ENCODE results near the gene LIN37. TPM values are rescaled to one million over a fixed set of nuclear protein-coding genes. Genes with fewer than 3 reads are reported as not detected.

The LIN37 gene
- total RNA-seq, 1 experiment from 2014 or later: 5.9 TPM

DNA sequence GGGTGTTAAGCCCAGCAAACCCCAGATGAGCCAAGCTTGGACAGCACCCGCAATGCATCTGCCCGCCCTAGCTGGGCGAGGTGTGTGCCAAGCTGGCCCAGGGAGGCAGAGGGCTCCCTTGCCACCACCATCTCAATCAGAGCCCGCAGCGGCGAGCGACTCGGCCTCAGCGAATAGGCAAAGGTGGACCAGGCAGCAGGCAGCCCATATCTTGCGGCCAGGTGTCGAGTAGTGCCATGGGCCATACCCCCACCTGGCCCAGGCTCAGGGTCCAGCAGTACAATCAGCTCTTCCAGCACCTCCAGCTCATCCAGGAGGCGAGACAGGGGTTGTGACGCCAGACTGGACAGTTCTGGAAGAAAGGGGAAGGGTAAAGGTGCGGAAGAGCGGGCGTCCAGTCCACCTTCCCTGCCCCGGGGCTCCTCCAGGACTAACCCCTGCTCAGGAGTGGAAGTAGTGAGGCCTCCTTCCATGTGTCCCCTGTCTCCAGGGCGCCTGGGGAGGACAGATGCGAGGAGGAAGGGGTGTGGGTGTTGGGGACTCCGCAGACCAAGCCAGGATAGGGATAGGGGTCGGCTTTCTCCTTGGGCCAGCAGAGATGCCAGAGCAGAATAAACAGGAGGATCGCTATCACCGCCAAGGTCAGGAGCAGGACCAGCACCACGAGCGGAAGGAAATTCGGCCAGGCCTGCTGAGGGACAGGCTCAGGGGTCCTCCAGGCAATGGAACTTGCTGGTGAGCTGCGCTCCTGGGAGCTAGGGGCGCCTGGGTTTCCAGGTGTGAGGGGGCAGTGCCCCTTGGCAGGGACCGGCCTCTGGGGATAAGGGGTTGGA is 8.9 kb upstream of the LIN37 start:
- Histone ChIP-seq H3K9ac (ENCODE audit: extremely low read depth, insufficient read length, low read length) (no peak overlapping the region), H3K27me3 (ENCODE audit: insufficient read depth, low read length) (no peaks in the 10 kb centered on the region), H4K5ac (ENCODE audit: insufficient read length, low read depth, low read length) (no peak overlapping the region), H3K79me1 (ENCODE audit: insufficient read depth, low read depth, low read length, poor library complexity, severe bottlenecking) (no peaks in the 10 kb centered on the region), H3K4ac (ENCODE audit: low read depth, low read length) (no peak overlapping the region), H3T11ph (ENCODE audit: low read length) (no peak overlapping the region), H2BK20ac (ENCODE audit: low read depth, low read length, poor library complexity, severe bottlenecking) (no peak overlapping the region), H3K14ac (ENCODE audit: insufficient read depth, low read length) (no peak overlapping the region), H3K4me2 (ENCODE audit: insufficient read depth, insufficient read length, low read length) (peak overlapping the region; percentile 58), H3K18ac (ENCODE audit: insufficient read length, low read depth, low read length) (no peak overlapping the region), H2AFZ (ENCODE audit: low read length) (no peak overlapping the region), H2AK5ac (ENCODE audit: insufficient read length, low read length) (no peak overlapping the region), H2BK12ac (ENCODE audit: insufficient read length, low read depth, low read length) (no peak overlapping the region), H3K56ac (ENCODE audit: insufficient read length, low read depth, low read length) (no peak overlapping the region), H3K23me2 (ENCODE audit: insufficient read length, low read depth, low read length, poor library complexity, severe bottlenecking) (peaks cover 9% of the 10 kb centered on the region), H3K9me3 (ENCODE audit: control insufficient read depth, low read depth, low read length) (no peaks in the 10 kb centered on the region), H3K23ac (ENCODE audit: insufficient read length, low read depth, low read length) (no peak overlapping the region), H2BK5ac (ENCODE audit: insufficient read length, low read length) (no peak overlapping the region), H3K4me1 (ENCODE audit: insufficient read depth, low read length) (no peaks in the 10 kb centered on the region), H4K91ac (ENCODE audit: insufficient read length, low read depth, low read length) (no peak overlapping the region), H4K8ac (replicated peaks; ENCODE audit: insufficient read length, low read depth, low read length) (no peak overlapping the region), H3K27ac (ENCODE audit: insufficient read length, low read depth, low read length) (no peak overlapping the region), H4K20me1 (ENCODE audit: control insufficient read depth, insufficient read depth, insufficient read length) (no peaks in the 10 kb centered on the region), H3K79me2 (ENCODE audit: insufficient read depth, low read length) (no peaks in the 10 kb centered on the region), H2BK15ac (ENCODE audit: low read depth, low read length) (no peak overlapping the region; the same call in 1 of the 2 replicates), H2BK120ac (ENCODE audit: low read depth, low read length, poor library complexity, severe bottlenecking) (no peak overlapping the region)
- Mint-ChIP-seq H3K4me1 (peaks cover 9 to 19% of the 10 kb centered on the region in 2 experiments), H3K27ac (no peak overlapping the region; a peak in 1 of 7 replicates), H3K27me3 (ENCODE audit: low read depth) (no peaks in the 10 kb centered on the region), H3K9me3 (no peaks in the 10 kb centered on the region), H3K4me3 (peak overlapping the region; percentile 71 to 90), H3K36me3 (ENCODE audit: insufficient read depth in 1 of 3, low read depth in 3 of 3) (peaks cover 29 to 49% (median 43%) of the 10 kb centered on the region in 3 experiments; a peak in 6 of 7 replicates)
- DNase-seq: no peak
- TF ChIP-seq CTCF (conservative IDR thresholded peaks at IDR 0.05): no peak
- WGBS (ENCODE audit: extremely low coverage, insufficient read length, low lambda C conversion rate): no CpG with 5 or more reads among the region's 29 CpGs

Data from H9 (cell line).